ENCODE data around the gene ATF2.

DNA sequence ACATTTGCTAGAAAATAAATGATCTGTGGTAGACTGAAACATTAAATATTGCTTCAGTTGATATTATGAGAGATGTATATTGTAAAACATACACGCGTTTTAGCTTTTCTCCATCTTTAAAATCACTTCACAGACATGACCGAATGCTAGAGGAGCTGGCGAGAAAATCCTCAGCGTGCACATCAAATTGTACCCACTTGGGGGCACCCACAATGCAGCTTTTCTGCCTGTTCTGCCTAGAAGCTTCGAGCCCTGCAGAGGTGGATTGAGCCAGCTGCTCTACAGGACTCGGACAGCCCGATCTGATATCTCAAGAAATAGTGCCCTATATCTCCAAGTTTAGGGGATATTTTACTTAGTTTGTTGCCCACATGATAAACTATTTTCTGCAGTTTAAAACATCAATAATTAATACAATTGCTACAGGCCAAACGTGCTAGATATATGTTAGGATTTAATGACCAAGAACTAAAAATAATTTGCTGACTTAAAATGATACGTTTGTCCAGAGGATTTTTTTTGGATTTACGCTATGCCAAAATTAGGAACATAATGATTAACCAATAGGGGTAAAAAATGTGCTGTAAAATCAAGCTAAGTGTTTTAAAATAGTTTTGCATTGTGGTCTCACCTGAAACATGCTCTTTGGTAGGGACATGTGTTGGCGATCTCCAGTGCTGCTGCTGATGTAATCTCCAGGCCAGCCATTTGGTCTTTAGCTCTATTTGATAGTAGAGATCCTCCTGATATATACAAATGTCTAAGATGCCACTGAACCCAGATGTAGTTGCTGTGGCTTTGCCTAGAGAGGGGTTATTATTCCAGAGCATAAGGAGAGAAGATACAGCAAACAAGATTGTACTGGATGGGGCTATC, 35.9 kb upstream of the ATF2 start:
- TF ChIP-seq, protein P1, sequence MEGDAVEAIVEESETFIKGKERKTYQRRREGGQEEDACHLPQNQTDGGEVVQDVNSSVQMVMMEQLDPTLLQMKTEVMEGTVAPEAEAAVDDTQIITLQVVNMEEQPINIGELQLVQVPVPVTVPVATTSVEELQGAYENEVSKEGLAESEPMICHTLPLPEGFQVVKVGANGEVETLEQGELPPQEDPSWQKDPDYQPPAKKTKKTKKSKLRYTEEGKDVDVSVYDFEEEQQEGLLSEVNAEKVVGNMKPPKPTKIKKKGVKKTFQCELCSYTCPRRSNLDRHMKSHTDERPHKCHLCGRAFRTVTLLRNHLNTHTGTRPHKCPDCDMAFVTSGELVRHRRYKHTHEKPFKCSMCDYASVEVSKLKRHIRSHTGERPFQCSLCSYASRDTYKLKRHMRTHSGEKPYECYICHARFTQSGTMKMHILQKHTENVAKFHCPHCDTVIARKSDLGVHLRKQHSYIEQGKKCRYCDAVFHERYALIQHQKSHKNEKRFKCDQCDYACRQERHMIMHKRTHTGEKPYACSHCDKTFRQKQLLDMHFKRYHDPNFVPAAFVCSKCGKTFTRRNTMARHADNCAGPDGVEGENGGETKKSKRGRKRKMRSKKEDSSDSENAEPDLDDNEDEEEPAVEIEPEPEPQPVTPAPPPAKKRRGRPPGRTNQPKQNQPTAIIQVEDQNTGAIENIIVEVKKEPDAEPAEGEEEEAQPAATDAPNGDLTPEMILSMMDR (IDR thresholded peaks at IDR 0.05): peak in 2 of 4 experiments; percentile 28 to 47
- no peak for TF ChIP-seq POLR2AphosphoS5 (IDR thresholded peaks at IDR 0.05)
